IPS-18c (cell line): ENCODE measurements around the gene B3GALNT1.

ENCODE experiments used
- H3K4me3 ChIP-seq: 2 replicates; pipeline ENCODE4 v1.7.0; 2013; ENCODE audit warnings: low read depth, mild to moderate bottlenecking, low read length, moderate library complexity; ENCODE audit not compliant: insufficient read depth
- H3K9me3 ChIP-seq: one replicate; pipeline ENCODE4 v1.6.1; 2013; ENCODE audit warnings: mild to moderate bottlenecking, low read length, moderate library complexity; ENCODE audit not compliant: control insufficient read depth, insufficient read depth

Gene B3GALNT1

GRCh38 chr3:161096771-161097367, 8.3 kb downstream of the B3GALNT1 start:
- H3K9me3 ChIP-seq: peaks cover 2% of the 10 kb centered on the region
- H3K4me3 ChIP-seq: no peak overlapping the region

- Histone ChIP-seq H3K4me3 (no peak overlapping the region), H3K9me3 (peaks cover 2% of the 10 kb centered on the region)
These were observed 11.3 kb downstream of the B3GALNT1 start for GRCh38 chr3:161093895-161094294.

- no peak overlapping the region for H3K4me3 ChIP-seq
- no peaks in the 10 kb centered on the region for H3K9me3 ChIP-seq
These were observed 20.9 kb downstream of the B3GALNT1 start for GRCh38 chr3:161084277-161084676.

- no peaks in the 10 kb centered on the region for H3K9me3 ChIP-seq
- H3K4me3 ChIP-seq: no peak overlapping the region
These were observed 22.0 kb downstream of the B3GALNT1 start for GRCh38 chr3:161083131-161083530.

GRCh38 chr3:161082063-161082462, 23.1 kb downstream of the B3GALNT1 start:
- Histone ChIP-seq H3K4me3 (no peak overlapping the region), H3K9me3 (no peaks in the 10 kb centered on the region)

GRCh38 chr3:161081633-161082032, 23.5 kb downstream of the B3GALNT1 start:
- no peak overlapping the region for H3K4me3 ChIP-seq
- H3K9me3 ChIP-seq: no peaks in the 10 kb centered on the region

- Histone ChIP-seq H3K9me3 (no peaks in the 10 kb centered on the region), H3K4me3 (no peak overlapping the region)
These were observed 32.0 kb downstream of the B3GALNT1 start for GRCh38 chr3:161073181-161073580.

GRCh38 chr3:161072751-161073150, 32.4 kb downstream of the B3GALNT1 start:
- Histone ChIP-seq H3K9me3 (no peaks in the 10 kb centered on the region), H3K4me3 (no peak overlapping the region)

GRCh38 chr3:161072211-161072621, 32.9 kb downstream of the B3GALNT1 start:
- no peak overlapping the region for H3K4me3 ChIP-seq
- no peaks in the 10 kb centered on the region for H3K9me3 ChIP-seq

- no peak overlapping the region for H3K4me3 ChIP-seq
- H3K9me3 ChIP-seq: no peaks in the 10 kb centered on the region
These were observed 34.0 kb downstream of the B3GALNT1 start for GRCh38 chr3:161070980-161071663.

- Histone ChIP-seq H3K9me3 (no peaks in the 10 kb centered on the region), H3K4me3 (no peak overlapping the region)
These were observed 34.8 kb downstream of the B3GALNT1 start for GRCh38 chr3:161070252-161070930.

GRCh38 chr3:161069511-161070251, 35.5 kb downstream of the B3GALNT1 start:
- Histone ChIP-seq H3K9me3 (no peaks in the 10 kb centered on the region), H3K4me3 (no peak overlapping the region)

GRCh38 chr3:161067335-161067734, 37.8 kb downstream of the B3GALNT1 start:
- no peaks in the 10 kb centered on the region for H3K9me3 ChIP-seq
- H3K4me3 ChIP-seq: no peak overlapping the region

GRCh38 chr3:161066930-161067329, 38.2 kb downstream of the B3GALNT1 start:
- H3K4me3 ChIP-seq: no peak overlapping the region
- no peaks in the 10 kb centered on the region for H3K9me3 ChIP-seq

GRCh38 chr3:161064413-161064812, 40.7 kb downstream of the B3GALNT1 start:
- Histone ChIP-seq H3K9me3 (no peaks in the 10 kb centered on the region), H3K4me3 (no peak overlapping the region)

- Histone ChIP-seq H3K4me3 (no peak overlapping the region), H3K9me3 (no peaks in the 10 kb centered on the region)
These were observed 50.1 kb downstream of the B3GALNT1 start for GRCh38 chr3:161054860-161055604.

GRCh38 chr3:161051856-161052255, 53.3 kb downstream of the B3GALNT1 start:
- Histone ChIP-seq H3K4me3 (no peak overlapping the region), H3K9me3 (no peaks in the 10 kb centered on the region)
